Erythroblast (primary cell): ENCODE data around the gene ISG20L2.

ENCODE experiments used
- GATA1 ChIP-seq: IDR thresholded peaks from 2 replicates; pipeline ENCODE4 v1.6.1; 2011; ENCODE audit warnings: low read depth, mild to moderate bottlenecking, control low read depth, low read length, moderate library complexity
- POLR2A ChIP-seq: IDR thresholded peaks from 2 replicates; pipeline ENCODE4 v1.6.1; 2011; ENCODE audit warnings: mild to moderate bottlenecking, low read length

GRCh38 chr1:156703336-156703735 is 25.2 kb downstream of the ISG20L2 start:
- TF ChIP-seq POLR2A (no peak), GATA1 (no peak)
